GM21515 (cell line): ENCODE measurements around the gene CD93.

Experiments used
- ATAC-seq: cut with Tn5 transposase; IDR thresholded peaks from one replicate; pipeline ENCODE4 v1.9.1; 2021; ENCODE audit not compliant: unreplicated experiment

The CD93 gene

GRCh38 chr20:23061734-23062561, 24.2 kb downstream of the CD93 start:
- no peak for ATAC-seq

- ATAC-seq, result no peak
Observed at GRCh38 chr20:23061262-23061661, 24.9 kb downstream of the CD93 start.

- no peak for ATAC-seq
Observed at GRCh38 chr20:23060629-23061028, 25.5 kb downstream of the CD93 start.

- ATAC-seq, result no peak
Observed at GRCh38 chr20:23059846-23060245, 26.3 kb downstream of the CD93 start.

GRCh38 chr20:23059001-23059400, 27.1 kb downstream of the CD93 start:
- no peak for ATAC-seq

- ATAC-seq, result no peak
Observed at GRCh38 chr20:23058240-23058639, 27.9 kb downstream of the CD93 start.

- no peak for ATAC-seq
Observed at GRCh38 chr20:23052904-23053303, 33.2 kb downstream of the CD93 start.

GRCh38 chr20:23050847-23051627, 35.1 kb downstream of the CD93 start:
- no peak for ATAC-seq

GRCh38 chr20:23050076-23050838, 35.9 kb downstream of the CD93 start:
- no peak for ATAC-seq

GRCh38 chr20:23049201-23050075, 36.7 kb downstream of the CD93 start, which contains the start of gene THBD:
TSS of gene THBD (minus strand) at chr20:23049672. CDS start at chr20:23049504, 168 bp downstream.
- ATAC-seq, result no peak

- ATAC-seq, result no peak
Observed at GRCh38 chr20:23048283-23049200, 37.6 kb downstream of the CD93 start.

GRCh38 chr20:23047738-23048214, 38.3 kb downstream of the CD93 start:
- ATAC-seq, result no peak

GRCh38 chr20:23047001-23047737, 39.0 kb downstream of the CD93 start:
- ATAC-seq, result no peak

- no peak for ATAC-seq
Observed at GRCh38 chr20:23046431-23046830, 39.7 kb downstream of the CD93 start.

GRCh38 chr20:23043376-23043775, 42.7 kb downstream of the CD93 start:
- no peak for ATAC-seq

- no peak for ATAC-seq
Observed at GRCh38 chr20:23042270-23042669, 43.9 kb downstream of the CD93 start.

- ATAC-seq, result no peak
Observed at GRCh38 chr20:23039885-23040508, 46.1 kb downstream of the CD93 start.
